ENCODE measurements around the gene MAMDC4.

MAMDC4 gene

GRCh38 chr9:136890661-136891060, 38.5 kb downstream of the MAMDC4 start:
- DNase-seq (ENCODE audit: low spot score) = no peak

GRCh38 chr9:136896027-136896426, 43.9 kb downstream of the MAMDC4 start:
- DNase-seq (ENCODE audit: low spot score) = no peak

GRCh38 chr9:136898483-136899100, 46.4 kb downstream of the MAMDC4 start:
- no peak for DNase-seq (ENCODE audit: low spot score)

GRCh38 chr9:136899196-136899595, 47.0 kb downstream of the MAMDC4 start:
- DNase-seq (ENCODE audit: low spot score) = no peak

- no peak for DNase-seq (ENCODE audit: low spot score)
Observed at GRCh38 chr9:136900556-136900955, 48.4 kb downstream of the MAMDC4 start.

GRCh38 chr9:136900988-136901515, 48.9 kb downstream of the MAMDC4 start:
- no peak for DNase-seq (ENCODE audit: low spot score)

- DNase-seq (ENCODE audit: low spot score) = peak; percentile 67
Observed at GRCh38 chr9:136901516-136902258, 49.5 kb downstream of the MAMDC4 start.

- DNase-seq (ENCODE audit: low spot score) = no peak
Observed at GRCh38 chr9:136902259-136902821, 50.2 kb downstream of the MAMDC4 start.

- DNase-seq (ENCODE audit: low spot score) = no peak
Observed at GRCh38 chr9:136903041-136903554, 51.0 kb downstream of the MAMDC4 start.

GRCh38 chr9:136906266-136906665, 54.1 kb downstream of the MAMDC4 start:
- no peak for DNase-seq (ENCODE audit: low spot score)

- no peak for DNase-seq (ENCODE audit: low spot score)
Observed at GRCh38 chr9:136907011-136907914, 55.1 kb downstream of the MAMDC4 start.

Data from kidney capillary endothelial cell (primary cell).